ENCODE results near the gene SH3GL2. TPM values are rescaled to one million over a fixed set of nuclear protein-coding genes. Genes with fewer than 3 reads are reported as not detected.

Gene SH3GL2
- total RNA-seq, 2 donors from 2014 or later = 0.78 to 1.3 TPM

- intact Hi-C loops (cut with DNase I) = no loop called here
- ATAC-seq = no peak
These were observed 57.5 kb downstream of the SH3GL2 start for GRCh38 chr9:17636349-17636748.

GRCh38 chr9:17636821-17637220 lies 58.0 kb downstream of the SH3GL2 start:
- Histone ChIP-seq H3K4me3 (no peak overlapping the region), H3K27me3 (no peaks in the 10 kb centered on the region), H3K9me3 (no peaks in the 10 kb centered on the region), H3K36me3 (replicated peaks in 1 of 2; ENCODE audit: insufficient read depth in 1 of 2, low read depth in 2 of 2) (no peaks in the 10 kb centered on the region), H3K4me1 (no peaks in the 10 kb centered on the region), H3K27ac (no peak overlapping the region)
- no peak for ATAC-seq
- intact Hi-C loops (cut with DNase I) = no loop called here
- no peak for DNase-seq
- no peak for TF ChIP-seq POLR2A (IDR thresholded peaks at IDR 0.05)
- 72 to 83% methylated on average over 1 of the region's 1 CpG for WGBS, 2 donors

More at GRCh38 chr9:17636349-17636748, 57.5 kb downstream of the SH3GL2 start:
- DNase-seq = no peak
- 45 to 51% methylated on average over 2 of the region's 2 CpGs for WGBS, 2 donors
- Histone ChIP-seq H3K27ac (no peak overlapping the region), H3K4me1 (no peaks in the 10 kb centered on the region), H3K4me3 (no peak overlapping the region), H3K36me3 (replicated peaks in 1 of 2; ENCODE audit: insufficient read depth in 1 of 2, low read depth in 2 of 2) (no peaks in the 10 kb centered on the region), H3K27me3 (no peaks in the 10 kb centered on the region), H3K9me3 (no peaks in the 10 kb centered on the region)
- TF ChIP-seq POLR2A (IDR thresholded peaks at IDR 0.05) = no peak
- no peak for TF ChIP-seq CTCF (IDR thresholded peaks at IDR 0.05)

GRCh38 chr9:17637229-17637628 lies 58.4 kb downstream of the SH3GL2 start:
- no peak for TF ChIP-seq CTCF (IDR thresholded peaks at IDR 0.05)
- no peak for TF ChIP-seq POLR2A (IDR thresholded peaks at IDR 0.05)
- ATAC-seq = no peak
- no peaks in the 10 kb centered on the region for H3K36me3 ChIP-seq (replicated peaks in 1 of 2; ENCODE audit: insufficient read depth in 1 of 2, low read depth in 2 of 2)
- DNase-seq = no peak
- H3K4me1 ChIP-seq = no peaks in the 10 kb centered on the region
- 33 to 54% methylated on average over 3 of the region's 3 CpGs for WGBS, 2 donors
- H3K27me3 ChIP-seq = no peaks in the 10 kb centered on the region
- H3K9me3 ChIP-seq = no peaks in the 10 kb centered on the region
- intact Hi-C loops (cut with DNase I) = no loop called here
- no peak overlapping the region for H3K27ac ChIP-seq
- H3K4me3 ChIP-seq = no peak overlapping the region

- Histone ChIP-seq H3K4me1 (no peaks in the 10 kb centered on the region), H3K27me3 (no peaks in the 10 kb centered on the region), H3K27ac (no peak overlapping the region), H3K9me3 (no peaks in the 10 kb centered on the region), H3K4me3 (no peak overlapping the region), H3K36me3 (replicated peaks in 1 of 2; ENCODE audit: insufficient read depth in 1 of 2, low read depth in 2 of 2) (no peaks in the 10 kb centered on the region)
- ATAC-seq (no peak), DNase-seq (no peak)
- intact Hi-C loops (cut with DNase I) = loop anchor here (10.0 kb wide), 1 partner anchor 64 kb away; no protein-coding TSS in a partner anchor
- TF ChIP-seq POLR2A (IDR thresholded peaks at IDR 0.05) (no peak), CTCF (IDR thresholded peaks at IDR 0.05) (no peak)
These were observed 69.7 kb downstream of the SH3GL2 start for GRCh38 chr9:17648516-17648915.

- 46 to 62% methylated on average over 1 of the region's 1 CpG for whole genome bisulfite sequencing, 2 donors
- Histone ChIP-seq H3K36me3 (replicated peaks in 1 of 2; ENCODE audit: insufficient read depth in 1 of 2, low read depth in 2 of 2) (no peaks in the 10 kb centered on the region), H3K27me3 (no peaks in the 10 kb centered on the region), H3K4me3 (no peak overlapping the region), H3K27ac (no peak overlapping the region), H3K4me1 (no peaks in the 10 kb centered on the region), H3K9me3 (no peaks in the 10 kb centered on the region)
- intact Hi-C loops (cut with DNase I) = no loop called here
- DNase-seq (no peak), ATAC-seq (no peak)
- no peak for TF ChIP-seq CTCF (IDR thresholded peaks at IDR 0.05)
These were observed 72.9 kb downstream of the SH3GL2 start for GRCh38 chr9:17651725-17652124.
